GM12891 (cell line): ENCODE data around the gene CARM1.

ENCODE experiments used
- PAX5 ChIP-seq: IDR thresholded peaks from 2 replicates; pipeline ENCODE4 v1.6.1; 2011; ENCODE audit warnings: low read length, moderate library complexity, mild to moderate bottlenecking; ENCODE audit not compliant: insufficient read depth, severe bottlenecking
- POLR2A ChIP-seq: IDR thresholded peaks from 2 replicates; pipeline ENCODE4 v1.6.1; 2011; ENCODE audit warnings: low read depth, low read length, control low read depth
- POLR2AphosphoS5 ChIP-seq: IDR thresholded peaks from 2 replicates; pipeline ENCODE4 v1.6.1; 2011; ENCODE audit warnings: low read depth, low read length, control low read depth
- SPI1 ChIP-seq: IDR thresholded peaks from 2 replicates; pipeline ENCODE4 v1.6.1; 2011; ENCODE audit warnings: low read depth, low read length, control low read depth
- TAF1 ChIP-seq: IDR thresholded peaks from 2 replicates; pipeline ENCODE4 v1.6.1; 2011; ENCODE audit warnings: low read depth, low read length, control low read depth

DNA sequence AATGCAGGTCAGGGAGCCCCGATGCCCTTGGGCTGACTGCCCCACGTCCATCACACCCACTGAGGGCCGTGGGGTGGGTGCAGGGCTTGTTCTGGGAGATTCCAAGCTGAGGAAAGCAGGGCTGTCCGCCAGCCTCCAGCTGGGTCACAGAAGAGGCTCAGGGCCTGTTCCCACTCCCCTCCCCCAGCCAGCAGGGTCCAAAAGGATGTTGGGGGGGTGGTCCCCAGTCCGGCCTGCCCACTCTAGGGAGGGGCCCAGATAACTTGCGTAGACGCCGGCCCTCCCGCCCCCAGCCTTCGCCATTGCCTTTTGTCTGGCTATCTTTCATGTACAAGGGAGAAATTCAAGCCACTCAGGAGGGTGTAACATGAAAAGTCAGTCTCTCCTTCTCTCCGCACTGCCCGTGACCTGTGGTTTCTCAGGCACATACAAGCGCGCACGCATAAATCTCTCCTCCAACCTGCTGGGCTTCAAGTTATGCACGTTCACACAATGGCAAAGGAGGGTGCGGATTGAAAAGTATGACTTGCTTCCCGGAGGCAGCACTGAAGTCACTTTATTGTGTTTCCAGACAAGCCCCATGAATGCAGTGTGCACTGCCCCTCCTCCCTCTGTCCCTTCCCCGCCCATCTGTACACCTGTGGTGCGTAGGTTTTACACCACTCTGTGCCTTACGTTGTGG, 20.2 kb downstream of the CARM1 start:
- no peak for TF ChIP-seq SPI1
- TF ChIP-seq TAF1, result no peak
- no peak for TF ChIP-seq POLR2A
- no peak for TF ChIP-seq POLR2AphosphoS5
- no peak for TF ChIP-seq PAX5
